ENCODE results near the gene ZDHHC24.

DNA sequence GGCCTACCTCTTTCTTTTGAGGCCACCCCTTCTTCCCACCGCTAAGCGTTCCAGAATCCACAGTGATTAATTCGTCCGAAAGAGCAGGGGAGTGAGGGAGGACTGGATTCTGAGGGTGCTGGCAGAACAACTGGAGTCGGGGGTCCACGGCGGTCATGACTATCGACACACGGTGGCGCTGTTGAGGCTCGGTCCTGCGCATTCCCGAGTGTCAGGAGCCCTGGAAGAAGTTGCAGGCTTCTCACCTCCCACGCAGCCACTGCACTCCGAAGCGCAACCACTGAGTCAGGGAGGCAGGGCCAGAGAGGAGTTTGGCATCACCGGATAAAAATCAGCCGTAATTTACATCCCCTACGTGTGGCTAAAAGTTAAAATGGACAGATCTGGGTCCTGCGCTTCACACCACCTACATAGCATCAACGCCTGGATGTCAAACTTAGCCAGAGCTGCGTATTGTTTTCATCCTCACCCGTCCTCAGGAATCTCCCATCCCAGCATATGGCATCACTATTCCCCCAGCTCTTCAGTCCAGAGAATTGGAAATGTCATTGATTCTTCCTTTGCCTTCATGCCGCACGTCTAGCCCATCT is 33.3 kb upstream of the ZDHHC24 start:
- TF ChIP-seq, protein P1, sequence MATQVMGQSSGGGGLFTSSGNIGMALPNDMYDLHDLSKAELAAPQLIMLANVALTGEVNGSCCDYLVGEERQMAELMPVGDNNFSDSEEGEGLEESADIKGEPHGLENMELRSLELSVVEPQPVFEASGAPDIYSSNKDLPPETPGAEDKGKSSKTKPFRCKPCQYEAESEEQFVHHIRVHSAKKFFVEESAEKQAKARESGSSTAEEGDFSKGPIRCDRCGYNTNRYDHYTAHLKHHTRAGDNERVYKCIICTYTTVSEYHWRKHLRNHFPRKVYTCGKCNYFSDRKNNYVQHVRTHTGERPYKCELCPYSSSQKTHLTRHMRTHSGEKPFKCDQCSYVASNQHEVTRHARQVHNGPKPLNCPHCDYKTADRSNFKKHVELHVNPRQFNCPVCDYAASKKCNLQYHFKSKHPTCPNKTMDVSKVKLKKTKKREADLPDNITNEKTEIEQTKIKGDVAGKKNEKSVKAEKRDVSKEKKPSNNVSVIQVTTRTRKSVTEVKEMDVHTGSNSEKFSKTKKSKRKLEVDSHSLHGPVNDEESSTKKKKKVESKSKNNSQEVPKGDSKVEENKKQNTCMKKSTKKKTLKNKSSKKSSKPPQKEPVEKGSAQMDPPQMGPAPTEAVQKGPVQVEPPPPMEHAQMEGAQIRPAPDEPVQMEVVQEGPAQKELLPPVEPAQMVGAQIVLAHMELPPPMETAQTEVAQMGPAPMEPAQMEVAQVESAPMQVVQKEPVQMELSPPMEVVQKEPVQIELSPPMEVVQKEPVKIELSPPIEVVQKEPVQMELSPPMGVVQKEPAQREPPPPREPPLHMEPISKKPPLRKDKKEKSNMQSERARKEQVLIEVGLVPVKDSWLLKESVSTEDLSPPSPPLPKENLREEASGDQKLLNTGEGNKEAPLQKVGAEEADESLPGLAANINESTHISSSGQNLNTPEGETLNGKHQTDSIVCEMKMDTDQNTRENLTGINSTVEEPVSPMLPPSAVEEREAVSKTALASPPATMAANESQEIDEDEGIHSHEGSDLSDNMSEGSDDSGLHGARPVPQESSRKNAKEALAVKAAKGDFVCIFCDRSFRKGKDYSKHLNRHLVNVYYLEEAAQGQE (IDR thresholded peaks at IDR 0.05; ENCODE audit: low read depth), result no peak
- no peak for TF ChIP-seq SIN3A (IDR thresholded peaks at IDR 0.05; ENCODE audit: low read depth)
- TF ChIP-seq, protein P2, sequence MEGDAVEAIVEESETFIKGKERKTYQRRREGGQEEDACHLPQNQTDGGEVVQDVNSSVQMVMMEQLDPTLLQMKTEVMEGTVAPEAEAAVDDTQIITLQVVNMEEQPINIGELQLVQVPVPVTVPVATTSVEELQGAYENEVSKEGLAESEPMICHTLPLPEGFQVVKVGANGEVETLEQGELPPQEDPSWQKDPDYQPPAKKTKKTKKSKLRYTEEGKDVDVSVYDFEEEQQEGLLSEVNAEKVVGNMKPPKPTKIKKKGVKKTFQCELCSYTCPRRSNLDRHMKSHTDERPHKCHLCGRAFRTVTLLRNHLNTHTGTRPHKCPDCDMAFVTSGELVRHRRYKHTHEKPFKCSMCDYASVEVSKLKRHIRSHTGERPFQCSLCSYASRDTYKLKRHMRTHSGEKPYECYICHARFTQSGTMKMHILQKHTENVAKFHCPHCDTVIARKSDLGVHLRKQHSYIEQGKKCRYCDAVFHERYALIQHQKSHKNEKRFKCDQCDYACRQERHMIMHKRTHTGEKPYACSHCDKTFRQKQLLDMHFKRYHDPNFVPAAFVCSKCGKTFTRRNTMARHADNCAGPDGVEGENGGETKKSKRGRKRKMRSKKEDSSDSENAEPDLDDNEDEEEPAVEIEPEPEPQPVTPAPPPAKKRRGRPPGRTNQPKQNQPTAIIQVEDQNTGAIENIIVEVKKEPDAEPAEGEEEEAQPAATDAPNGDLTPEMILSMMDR (IDR thresholded peaks at IDR 0.05 in 2 of 3, conservative IDR thresholded peaks at IDR 0.05 in 1 of 3; ENCODE audit: borderline replicate concordance in 1 of 3, insufficient read depth in 1 of 3, low read depth in 2 of 3, low read length in 2 of 3), result peak; percentile 54 to 85 (median 80); a peak in 5 of 6 replicates
- TF ChIP-seq JUND (IDR thresholded peaks at IDR 0.05), result no peak
- TF ChIP-seq YY1 (IDR thresholded peaks at IDR 0.05; ENCODE audit: extremely low read depth, insufficient replicate concordance, low read depth, low read length), result no peak
- TF ChIP-seq, protein P3, sequence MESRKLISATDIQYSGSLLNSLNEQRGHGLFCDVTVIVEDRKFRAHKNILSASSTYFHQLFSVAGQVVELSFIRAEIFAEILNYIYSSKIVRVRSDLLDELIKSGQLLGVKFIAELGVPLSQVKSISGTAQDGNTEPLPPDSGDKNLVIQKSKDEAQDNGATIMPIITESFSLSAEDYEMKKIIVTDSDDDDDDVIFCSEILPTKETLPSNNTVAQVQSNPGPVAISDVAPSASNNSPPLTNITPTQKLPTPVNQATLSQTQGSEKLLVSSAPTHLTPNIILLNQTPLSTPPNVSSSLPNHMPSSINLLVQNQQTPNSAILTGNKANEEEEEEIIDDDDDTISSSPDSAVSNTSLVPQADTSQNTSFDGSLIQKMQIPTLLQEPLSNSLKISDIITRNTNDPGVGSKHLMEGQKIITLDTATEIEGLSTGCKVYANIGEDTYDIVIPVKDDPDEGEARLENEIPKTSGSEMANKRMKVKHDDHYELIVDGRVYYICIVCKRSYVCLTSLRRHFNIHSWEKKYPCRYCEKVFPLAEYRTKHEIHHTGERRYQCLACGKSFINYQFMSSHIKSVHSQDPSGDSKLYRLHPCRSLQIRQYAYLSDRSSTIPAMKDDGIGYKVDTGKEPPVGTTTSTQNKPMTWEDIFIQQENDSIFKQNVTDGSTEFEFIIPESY (IDR thresholded peaks at IDR 0.05; ENCODE audit: extremely low read depth, insufficient replicate concordance, low read length), result no peak
- no peak for TF ChIP-seq POLR2A (IDR thresholded peaks at IDR 0.05; ENCODE audit: borderline replicate concordance, extremely low read depth, insufficient read depth, insufficient read length)
- no peak for TF ChIP-seq ZFX (IDR thresholded peaks at IDR 0.05)
- no peak for TF ChIP-seq POLR2AphosphoS5 (IDR thresholded peaks at IDR 0.05; ENCODE audit: low read depth, low read length)
- no peak for TF ChIP-seq EZH2 (IDR thresholded peaks at IDR 0.05)
- no peak for TF ChIP-seq SP1 (IDR thresholded peaks at IDR 0.05; ENCODE audit: low read depth)
- TF ChIP-seq EZH2phosphoT487 (IDR thresholded peaks at IDR 0.05; ENCODE audit: borderline replicate concordance), result no peak

Measured in HCT116 (cell line).